Gastrocnemius medialis (tissue), 4 donors: ENCODE results near the gene ZBTB20.

Experiments
- CTCF ChIP-seq, 5 experiments: fragments of 450-650 bp in 3 of 5; fragments of 200-600 bp in 2 of 5; sonication (generic) in 2 of 5; IDR thresholded peaks in 4 of 5; conservative IDR thresholded peaks in 1 of 5; 1 replicate in 4 of 5; 2 replicates in 1 of 5; pipeline ENCODE4 v1.5.1; 2016 to 2019; ENCODE audit warnings: antibody characterized with exemption in 5 of 5, mild to moderate bottlenecking in 3 of 5, moderate library complexity in 3 of 5
- POLR2A ChIP-seq, 2 donors: fragments of 450-650 bp; IDR thresholded peaks; one replicate each; pipeline ENCODE4 v1.6.1; 2017; ENCODE audit warnings: antibody characterized with exemption in 2 of 2, mild to moderate bottlenecking in 2 of 2, moderate library complexity in 2 of 2

GRCh38 chr3:114640126-114640525 lies 507.0 kb downstream of the ZBTB20 start:
- no peak for TF ChIP-seq POLR2A (IDR thresholded peaks at IDR 0.05)
- TF ChIP-seq CTCF (IDR thresholded peaks at IDR 0.05 in 4 of 5, conservative IDR thresholded peaks at IDR 0.05 in 1 of 5): no peak
